Measurements from ENCODE around the gene HTATIP2.
"Not testable (repeated sequence)": the region's sequence is repeated elsewhere in the genome, so short reads cannot be mapped to it uniquely, and the experiment has no call there.

HTATIP2 gene

DNA sequence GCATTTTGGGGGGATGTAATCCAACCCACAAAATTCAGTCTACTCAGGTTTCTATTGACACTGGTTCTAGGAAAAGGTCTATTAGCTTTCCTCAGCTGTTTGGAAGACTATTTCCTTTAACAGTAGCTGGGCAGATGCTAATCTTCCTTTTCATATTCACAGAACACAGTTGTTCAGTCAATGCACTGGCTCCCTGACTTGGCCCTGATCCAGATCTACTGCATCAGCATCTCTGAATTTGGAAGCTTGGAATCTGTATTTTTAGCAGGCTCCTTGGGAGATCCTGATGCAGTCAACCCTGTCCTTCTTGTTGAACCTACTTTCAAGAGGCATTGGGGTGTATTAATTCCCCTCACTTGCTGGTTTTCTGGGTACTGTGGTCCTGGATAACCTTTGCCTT lies 6.3 kb downstream of the HTATIP2 start:
- Histone ChIP-seq H3K4me1 (ENCODE audit: control insufficient read depth, insufficient read depth, low read length, poor library complexity, severe bottlenecking) (peaks cover 4% of the 10 kb centered on the region), H3K27me3 (replicated peaks; ENCODE audit: control insufficient read depth, insufficient read depth, low read length, poor library complexity, severe bottlenecking) (no peaks in the 10 kb centered on the region), H3K4me3 (ENCODE audit: insufficient read depth, low read depth, low read length, poor library complexity, severe bottlenecking) (no peak overlapping the region), H3K27ac (ENCODE audit: insufficient read depth, low read length, poor library complexity, severe bottlenecking) (no peak overlapping the region), H3K36me3 (ENCODE audit: control insufficient read depth, insufficient read depth, low read length) (no peaks in the 10 kb centered on the region), H3K9me3 (ENCODE audit: control insufficient read depth, low read length) (no peaks in the 10 kb centered on the region)
- no peak for DNase-seq

DNA sequence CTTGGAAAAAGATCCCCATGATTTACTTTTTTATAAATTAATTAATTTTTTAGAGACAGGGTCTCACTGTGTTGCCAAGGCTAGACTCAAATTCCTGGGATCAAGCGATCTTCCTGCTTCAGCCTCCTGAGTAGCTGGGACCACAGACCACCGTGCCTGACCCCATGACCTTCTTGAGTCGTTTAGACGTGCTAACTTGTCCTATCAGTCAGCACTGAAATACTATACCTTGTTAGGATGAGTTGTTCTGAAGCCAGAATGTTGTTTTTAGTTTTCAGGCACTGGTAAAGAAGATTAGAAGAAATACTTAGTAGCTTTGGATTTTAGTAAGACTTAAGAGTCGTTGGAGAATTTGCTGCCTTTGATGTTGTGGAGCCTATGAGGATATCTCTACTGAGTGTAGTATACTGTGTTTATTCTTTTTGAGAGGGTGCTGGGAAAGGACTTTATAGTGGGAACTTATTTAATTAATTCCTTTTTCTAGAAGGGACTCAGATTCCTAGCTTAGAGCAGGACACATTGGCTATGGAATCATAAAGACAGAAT lies 8.6 kb downstream of the HTATIP2 start:
- H3K27me3 ChIP-seq (replicated peaks; ENCODE audit: control insufficient read depth, insufficient read depth, low read length, poor library complexity, severe bottlenecking) = no peaks in the 10 kb centered on the region
- no peak overlapping the region for H3K4me3 ChIP-seq (ENCODE audit: insufficient read depth, low read depth, low read length, poor library complexity, severe bottlenecking)
- DNase-seq = no peak
- no peak overlapping the region for H3K27ac ChIP-seq (ENCODE audit: insufficient read depth, low read length, poor library complexity, severe bottlenecking)
- no peaks in the 10 kb centered on the region for H3K9me3 ChIP-seq (ENCODE audit: control insufficient read depth, low read length)
- H3K36me3 ChIP-seq (ENCODE audit: control insufficient read depth, insufficient read depth, low read length) = peaks cover 4% of the 10 kb centered on the region
- H3K4me1 ChIP-seq (ENCODE audit: control insufficient read depth, insufficient read depth, low read length, poor library complexity, severe bottlenecking) = no peaks in the 10 kb centered on the region

DNA sequence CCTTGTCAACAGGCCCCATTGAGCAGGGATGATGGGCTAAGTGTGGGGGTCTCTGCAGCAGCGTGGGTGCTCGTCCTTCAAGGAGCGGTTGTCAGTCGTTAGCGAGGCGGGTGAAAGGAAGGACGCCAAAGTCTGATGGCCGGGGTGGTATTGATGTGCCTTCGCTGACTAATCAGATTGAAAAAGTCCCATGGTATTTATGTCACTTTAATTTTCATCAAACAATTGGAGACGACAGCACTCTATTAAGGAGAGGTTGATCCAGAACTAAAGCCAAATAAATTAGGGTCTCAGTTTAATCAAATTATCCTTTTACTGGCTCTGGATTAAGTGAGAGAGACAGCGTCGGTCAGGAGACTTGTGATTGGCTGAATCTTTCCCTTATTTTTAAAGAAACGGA lies 9.6 kb downstream of the HTATIP2 start:
- H3K27ac ChIP-seq (ENCODE audit: insufficient read depth, low read length, poor library complexity, severe bottlenecking) = no peak overlapping the region
- H3K9me3 ChIP-seq (ENCODE audit: control insufficient read depth, low read length) = no peaks in the 10 kb centered on the region
- H3K36me3 ChIP-seq (ENCODE audit: control insufficient read depth, insufficient read depth, low read length) = peaks cover 12% of the 10 kb centered on the region
- no peaks in the 10 kb centered on the region for H3K27me3 ChIP-seq (replicated peaks; ENCODE audit: control insufficient read depth, insufficient read depth, low read length, poor library complexity, severe bottlenecking)
- no peaks in the 10 kb centered on the region for H3K4me1 ChIP-seq (ENCODE audit: control insufficient read depth, insufficient read depth, low read length, poor library complexity, severe bottlenecking)
- no peak overlapping the region for H3K4me3 ChIP-seq (ENCODE audit: insufficient read depth, low read depth, low read length, poor library complexity, severe bottlenecking)
- DNase-seq = no peak

DNA sequence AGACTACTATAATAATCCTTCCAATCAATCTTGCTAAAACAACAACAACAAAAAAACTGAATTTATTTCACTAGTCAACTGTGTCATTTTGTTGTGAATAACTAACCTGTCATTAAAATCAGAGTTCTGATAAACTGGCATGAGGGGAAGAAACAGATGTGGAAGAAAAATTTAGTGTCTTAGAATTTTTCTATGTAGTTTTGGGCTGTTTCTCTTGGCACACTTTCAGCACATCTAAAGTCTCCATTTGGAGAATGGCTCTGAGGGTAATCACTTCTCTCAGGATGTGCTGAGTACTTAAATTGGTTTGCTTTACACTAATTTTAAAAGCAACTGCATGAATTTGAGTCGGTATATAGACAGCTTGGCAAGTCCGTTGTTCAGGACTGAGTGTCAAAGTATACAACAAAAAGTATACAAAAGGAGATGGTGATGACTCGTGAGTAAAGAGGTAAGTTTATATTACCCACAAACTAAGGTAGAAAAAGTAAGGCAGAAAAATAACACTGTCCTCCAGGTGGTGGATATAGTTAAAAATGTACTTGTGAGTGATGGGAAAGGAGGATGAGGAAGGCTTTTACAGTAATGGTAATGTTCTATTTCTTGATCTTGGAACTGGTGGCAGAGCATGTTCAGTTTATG lies 10.2 kb downstream of the HTATIP2 start:
- Histone ChIP-seq H3K36me3 (ENCODE audit: control insufficient read depth, insufficient read depth, low read length) (peaks cover 12% of the 10 kb centered on the region), H3K4me3 (ENCODE audit: insufficient read depth, low read depth, low read length, poor library complexity, severe bottlenecking) (no peak overlapping the region), H3K27ac (ENCODE audit: insufficient read depth, low read length, poor library complexity, severe bottlenecking) (no peak overlapping the region), H3K4me1 (ENCODE audit: control insufficient read depth, insufficient read depth, low read length, poor library complexity, severe bottlenecking) (no peaks in the 10 kb centered on the region), H3K9me3 (ENCODE audit: control insufficient read depth, low read length) (no peaks in the 10 kb centered on the region), H3K27me3 (replicated peaks; ENCODE audit: control insufficient read depth, insufficient read depth, low read length, poor library complexity, severe bottlenecking) (no peaks in the 10 kb centered on the region)
- DNase-seq = no peak

DNA sequence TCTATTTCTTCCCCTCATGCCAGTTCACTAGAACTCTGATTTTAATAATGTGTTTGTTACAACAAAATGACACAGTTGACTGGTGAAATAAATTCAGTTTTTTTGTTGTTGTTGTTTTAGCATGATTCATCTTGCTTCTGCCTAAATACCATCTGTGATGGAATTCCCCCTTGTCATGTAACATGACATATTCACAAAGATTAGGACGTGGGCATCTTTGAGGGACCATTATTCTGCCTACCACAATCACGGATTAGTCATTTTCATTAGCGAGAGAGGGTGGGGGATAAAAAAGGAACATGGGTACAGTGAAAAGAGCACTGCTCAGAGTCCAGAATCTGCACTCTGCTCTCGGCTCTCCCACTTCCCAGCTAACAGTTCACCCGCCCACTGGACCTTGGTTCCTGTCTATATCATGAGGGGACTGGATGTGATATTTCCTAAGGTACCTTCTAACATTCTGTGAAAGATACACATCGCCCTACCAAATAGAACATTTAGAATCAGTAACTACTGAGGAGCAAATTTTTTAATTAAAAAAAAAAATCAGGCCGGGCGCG lies 11.3 kb downstream of the HTATIP2 start:
- Histone ChIP-seq H3K36me3 (ENCODE audit: control insufficient read depth, insufficient read depth, low read length) (peaks cover 17% of the 10 kb centered on the region), H3K4me3 (ENCODE audit: insufficient read depth, low read depth, low read length, poor library complexity, severe bottlenecking) (no peak overlapping the region), H3K27me3 (replicated peaks; ENCODE audit: control insufficient read depth, insufficient read depth, low read length, poor library complexity, severe bottlenecking) (no peaks in the 10 kb centered on the region), H3K4me1 (ENCODE audit: control insufficient read depth, insufficient read depth, low read length, poor library complexity, severe bottlenecking) (no peaks in the 10 kb centered on the region), H3K9me3 (ENCODE audit: control insufficient read depth, low read length) (no peaks in the 10 kb centered on the region), H3K27ac (ENCODE audit: insufficient read depth, low read length, poor library complexity, severe bottlenecking) (no peak overlapping the region)
- DNase-seq = no peak

DNA sequence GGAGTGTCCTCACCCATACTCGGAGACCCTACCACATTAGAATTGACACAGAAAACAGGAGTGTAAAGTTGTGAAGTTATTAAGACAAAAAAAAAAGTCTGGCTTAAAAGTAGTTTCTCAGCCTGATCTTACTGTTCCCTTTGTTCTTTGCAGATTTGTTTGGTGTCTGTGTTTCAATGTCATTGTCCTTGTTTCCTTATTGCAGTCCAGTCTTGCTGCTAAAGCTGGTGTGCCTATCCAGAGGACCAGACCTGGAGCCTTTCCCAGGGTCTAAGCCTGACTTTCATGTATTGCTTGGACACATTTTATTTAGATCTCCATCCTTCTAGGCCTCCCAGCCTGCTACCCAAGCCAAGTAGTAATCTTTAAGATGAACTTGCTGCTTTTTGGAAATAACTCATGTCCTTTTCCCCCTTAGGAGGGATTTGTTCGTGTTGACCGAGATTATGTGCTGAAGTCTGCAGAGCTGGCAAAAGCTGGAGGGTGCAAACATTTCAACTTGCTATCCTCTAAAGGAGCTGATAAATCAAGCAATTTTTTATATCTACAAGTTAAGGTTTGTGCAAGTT lies 12.7 kb downstream of the HTATIP2 start:
- Histone ChIP-seq H3K4me3 (ENCODE audit: insufficient read depth, low read depth, low read length, poor library complexity, severe bottlenecking) (no peak overlapping the region), H3K27ac (ENCODE audit: insufficient read depth, low read length, poor library complexity, severe bottlenecking) (no peak overlapping the region), H3K9me3 (ENCODE audit: control insufficient read depth, low read length) (no peaks in the 10 kb centered on the region), H3K36me3 (ENCODE audit: control insufficient read depth, insufficient read depth, low read length) (peaks cover 17% of the 10 kb centered on the region), H3K27me3 (replicated peaks; ENCODE audit: control insufficient read depth, insufficient read depth, low read length, poor library complexity, severe bottlenecking) (no peaks in the 10 kb centered on the region), H3K4me1 (ENCODE audit: control insufficient read depth, insufficient read depth, low read length, poor library complexity, severe bottlenecking) (no peaks in the 10 kb centered on the region)
- no peak for DNase-seq

DNA sequence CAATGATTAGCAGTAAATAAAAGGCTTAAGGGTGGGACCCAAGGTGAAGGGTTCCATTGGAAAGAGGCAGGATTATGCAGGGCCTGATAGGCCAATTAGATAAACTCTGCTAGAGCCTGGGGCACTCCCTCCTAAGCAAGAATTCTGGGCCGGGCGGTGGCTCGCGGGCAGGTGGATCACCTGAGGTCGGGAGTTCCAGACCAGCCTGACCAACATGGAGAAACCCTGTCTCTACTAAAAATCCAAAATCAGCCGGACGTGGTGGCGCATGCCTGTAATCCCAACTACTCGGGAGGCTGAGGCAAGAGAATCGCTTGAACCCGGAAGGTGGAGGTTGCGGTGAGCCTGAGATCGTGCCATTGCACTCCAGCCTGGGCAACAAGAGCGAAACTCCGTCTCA lies 22.5 kb downstream of the HTATIP2 start:
- not testable (repeated sequence) for H3K36me3 ChIP-seq (ENCODE audit: control insufficient read depth, insufficient read depth, low read length); H3K27ac ChIP-seq (ENCODE audit: insufficient read depth, low read length, poor library complexity, severe bottlenecking); DNase-seq; H3K9me3 ChIP-seq (ENCODE audit: control insufficient read depth, low read length); H3K27me3 ChIP-seq (replicated peaks; ENCODE audit: control insufficient read depth, insufficient read depth, low read length, poor library complexity, severe bottlenecking); H3K4me3 ChIP-seq (ENCODE audit: insufficient read depth, low read depth, low read length, poor library complexity, severe bottlenecking); H3K4me1 ChIP-seq (ENCODE audit: control insufficient read depth, insufficient read depth, low read length, poor library complexity, severe bottlenecking)

DNA sequence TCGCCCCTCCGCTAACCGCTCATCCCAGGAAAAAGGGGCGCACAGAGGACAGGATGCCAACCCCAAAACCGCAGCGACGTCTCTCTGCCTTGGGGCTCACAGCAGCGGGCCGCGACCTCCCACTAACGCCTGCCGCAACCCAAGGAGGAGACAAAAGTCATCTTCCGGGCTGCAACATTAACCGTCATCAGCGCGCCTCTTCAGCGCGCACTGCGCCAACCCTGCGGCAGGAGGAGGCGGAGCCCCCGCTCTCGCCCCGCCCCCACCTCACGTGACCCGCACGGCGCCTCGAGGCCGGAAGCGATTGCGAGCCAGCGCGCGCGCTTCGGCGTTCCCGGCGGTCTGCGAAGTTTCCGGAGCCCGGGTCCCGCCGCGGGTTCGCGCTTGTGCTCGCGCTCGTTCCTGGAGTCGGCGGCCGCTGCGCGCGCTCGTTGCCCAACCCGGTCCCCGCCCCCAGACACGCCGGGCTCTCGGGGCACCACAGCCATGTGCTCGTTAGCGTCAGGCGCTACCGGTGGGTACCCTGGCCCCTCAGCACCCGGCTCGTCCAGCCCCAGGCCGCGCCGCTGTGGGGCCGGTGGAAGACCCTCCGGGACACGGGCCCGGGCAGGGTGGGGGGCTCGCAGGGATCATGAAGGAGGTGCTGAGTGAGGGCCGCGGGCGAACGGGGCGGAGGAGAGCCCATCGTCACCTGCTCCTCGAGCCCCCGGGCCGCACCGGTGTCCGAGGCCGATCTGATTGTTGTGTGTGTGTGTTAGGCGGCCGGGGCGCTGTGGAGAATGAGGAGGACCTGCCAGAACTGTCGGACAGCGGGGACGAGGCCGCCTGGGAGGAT lies 24.0 kb downstream of the HTATIP2 start, which contains the start of gene PRMT3:
TSS of gene PRMT3 (plus strand) at position 456 of the 835 bp plus-strand sequence. CDS start at position 487, 31 bp downstream.
- peak; percentile 96 for DNase-seq
- H3K9me3 ChIP-seq (ENCODE audit: control insufficient read depth, low read length) = no peaks in the 10 kb centered on the region
- peaks cover under 1% of the 10 kb centered on the region for H3K36me3 ChIP-seq (ENCODE audit: control insufficient read depth, insufficient read depth, low read length)
- peak within 1 kb of the TSS; percentile 77 for H3K4me3 ChIP-seq (ENCODE audit: insufficient read depth, low read depth, low read length, poor library complexity, severe bottlenecking)
- H3K4me1 ChIP-seq (ENCODE audit: control insufficient read depth, insufficient read depth, low read length, poor library complexity, severe bottlenecking) = peaks cover 3% of the 10 kb centered on the region
- H3K27ac ChIP-seq (ENCODE audit: insufficient read depth, low read length, poor library complexity, severe bottlenecking) = peak within 1 kb of the TSS; percentile 92
- H3K27me3 ChIP-seq (replicated peaks; ENCODE audit: control insufficient read depth, insufficient read depth, low read length, poor library complexity, severe bottlenecking) = no peaks in the 10 kb centered on the region

DNA sequence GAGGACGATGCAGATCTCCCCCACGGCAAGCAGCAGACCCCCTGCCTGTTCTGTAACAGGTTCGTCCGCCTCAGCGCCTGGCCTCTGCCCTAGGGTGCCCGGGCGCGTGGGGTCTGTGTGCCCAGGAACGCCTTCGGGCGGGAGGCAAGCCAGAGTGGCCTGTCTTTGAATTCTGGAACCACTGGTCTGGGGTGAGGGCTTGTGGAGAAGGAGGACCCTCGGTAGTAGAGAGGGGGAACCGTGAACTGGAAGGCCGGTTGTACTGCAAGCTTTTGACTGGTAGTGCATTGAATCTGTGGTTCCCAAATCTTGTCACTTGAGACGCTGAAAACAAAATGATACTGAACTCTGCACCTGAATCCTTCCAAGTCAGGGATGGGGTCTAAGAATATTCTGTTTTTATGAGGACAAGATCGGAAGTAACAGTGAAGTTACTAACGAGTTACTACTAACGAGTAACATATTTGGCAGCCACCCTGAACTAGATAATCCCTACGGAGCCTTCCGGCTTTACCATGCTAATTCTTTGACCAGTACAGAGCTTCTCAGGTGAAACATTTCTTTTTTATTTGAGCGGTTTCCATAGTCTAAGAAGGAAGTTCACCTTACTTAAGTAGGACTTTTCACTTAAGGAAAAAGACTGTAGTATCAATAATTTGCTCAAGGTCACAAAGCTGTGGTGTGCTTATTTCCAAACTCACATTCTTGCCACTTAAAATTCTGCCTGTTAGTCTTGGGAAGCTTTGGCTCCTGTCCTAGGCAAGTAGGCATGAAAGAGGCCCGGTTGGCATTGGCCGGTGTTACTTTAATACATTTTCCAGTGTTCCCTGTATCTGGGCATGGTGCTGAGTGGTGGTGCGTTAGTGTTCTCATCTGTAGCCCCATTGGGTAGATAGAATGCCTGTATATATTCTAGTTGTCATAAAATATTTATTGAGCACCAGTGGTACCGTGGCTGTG lies 24.9 kb downstream of the HTATIP2 start:
- peak overlapping the region; percentile 92 for H3K27ac ChIP-seq (ENCODE audit: insufficient read depth, low read length, poor library complexity, severe bottlenecking)
- H3K4me1 ChIP-seq (ENCODE audit: control insufficient read depth, insufficient read depth, low read length, poor library complexity, severe bottlenecking) = peaks cover 3% of the 10 kb centered on the region
- H3K27me3 ChIP-seq (replicated peaks; ENCODE audit: control insufficient read depth, insufficient read depth, low read length, poor library complexity, severe bottlenecking) = no peaks in the 10 kb centered on the region
- H3K9me3 ChIP-seq (ENCODE audit: control insufficient read depth, low read length) = no peaks in the 10 kb centered on the region
- peak overlapping the region; percentile 77 for H3K4me3 ChIP-seq (ENCODE audit: insufficient read depth, low read depth, low read length, poor library complexity, severe bottlenecking)
- no peaks in the 10 kb centered on the region for H3K36me3 ChIP-seq (ENCODE audit: control insufficient read depth, insufficient read depth, low read length)
- DNase-seq = no peak

Data from effector memory CD4-positive, alpha-beta T cell (primary cell).